Measurements from ENCODE around the gene MMP26. TPM values are rescaled to one million over a fixed set of nuclear protein-coding genes. Genes with fewer than 3 reads are reported as not detected.

The MMP26 gene
- not detected in 2 replicates for total RNA-seq

GRCh38 chr11:4704054-4704789, at the start of gene MMP26:
MMP26 (plus strand) TSS chr11:4704784.

GRCh38 chr11:4697585-4697984, 7.0 kb upstream of the MMP26 start, which contains the start of gene OR51E2:
OR51E2 (minus strand) TSS chr11:4697853; CDS start chr11:4682711, 15,142 bp downstream.

Other genes with a start within 250 kb of the MMP26 start
- not detected in 2 replicates for gene OR52K1, start 222.1 kb upstream of the MMP26 start, total RNA-seq
- not detected in 2 replicates for gene OR52M1, start 159.6 kb upstream of the MMP26 start, total RNA-seq
- gene OR52I2, start 123.0 kb upstream of the MMP26 start, total RNA-seq = not detected in 2 replicates
- gene OR52I1, start 110.7 kb upstream of the MMP26 start, total RNA-seq = not detected in 2 replicates
- 7.4 and 12.7 TPM in 2 replicates for gene TRIM68, start 96.6 kb upstream of the MMP26 start, total RNA-seq
- not detected in 2 replicates for gene OR51D1, start 67.3 kb upstream of the MMP26 start, total RNA-seq
- not detected in 2 replicates for gene OR51E1, start 60.8 kb upstream of the MMP26 start, total RNA-seq
- not detected in 2 replicates for gene OR51E2, start 6.9 kb upstream of the MMP26 start, total RNA-seq
- gene OR51F1, start 65.2 kb downstream of the MMP26 start, total RNA-seq = not detected in 2 replicates
- gene OR52R1, start 99.6 kb downstream of the MMP26 start, total RNA-seq = not detected in 2 replicates
- not detected in 2 replicates for gene OR51F2, start 116.5 kb downstream of the MMP26 start, total RNA-seq
- not detected in 2 replicates for gene OR51S1, start 144.4 kb downstream of the MMP26 start, total RNA-seq
- gene OR51T1, start 177.1 kb downstream of the MMP26 start, total RNA-seq = not detected in 2 replicates
- not detected in 2 replicates for gene OR51A7, start 199.0 kb downstream of the MMP26 start, total RNA-seq
- not detected in 2 replicates for gene OR51G2, start 214.6 kb downstream of the MMP26 start, total RNA-seq
- not detected in 2 replicates for gene OR51G1, start 219.6 kb downstream of the MMP26 start, total RNA-seq
- gene OR51A4, start 242.8 kb downstream of the MMP26 start, total RNA-seq = not detected in 2 replicates

All from mammary microvascular endothelial cell (primary cell).